Tibial artery (tissue), 4 donors: Measurements from ENCODE around the gene CD8B.

Experiments
- DNase-seq, 2 donors: peaks; one replicate each; pipeline ENCODE4 v3.0.0-alpha.2; 2019
- H3K27ac ChIP-seq, 2 donors: fragments of 200-600 bp; sonication (generic) in 1 of 2; 1 replicate in 1 of 2; 2 replicates in 1 of 2; pipeline ENCODE4 v1.5.1; 2018 to 2019; ENCODE audit warnings: mild to moderate bottlenecking in 1 of 2
- H3K27me3 ChIP-seq, 2 donors: fragments of 200-600 bp; sonication (generic) in 1 of 2; one replicate each; pipeline versions ENCODE4 v1.5.1 to v1.6.0; 2016 to 2019
- H3K36me3 ChIP-seq, 3 donors: fragments of 200-600 bp; sonication (generic) in 2 of 3; one replicate each; pipeline ENCODE4 v1.5.1; 2016 to 2019; ENCODE audit warnings: mild to moderate bottlenecking in 2 of 3
- H3K4me1 ChIP-seq, 4 donors: fragments of 200-600 bp; sonication (generic) in 2 of 4; 1 replicate in 3 of 4; 2 replicates in 1 of 4; pipeline ENCODE4 v1.5.1; 2016 to 2019
- H3K4me3 ChIP-seq, 2 donors: fragments of 200-600 bp; sonication (generic) in 1 of 2; 1 replicate in 1 of 2; 2 replicates in 1 of 2; pipeline ENCODE4 v1.5.1; 2018 to 2019; ENCODE audit warnings: mild to moderate bottlenecking in 2 of 2
- H3K9me3 ChIP-seq, 3 donors: fragments of 200-600 bp; sonication (generic) in 1 of 3; one replicate each; pipeline ENCODE4 v1.5.1; 2016 to 2019
- CTCF ChIP-seq, 2 experiments: fragments of 200-600 bp in 1 of 2; fragments of 450-650 bp in 1 of 2; IDR thresholded peaks; one replicate each; pipeline ENCODE4 v1.5.1; 2017 to 2019; ENCODE audit warnings: antibody characterized with exemption in 2 of 2, mild to moderate bottlenecking in 1 of 2, moderate library complexity in 1 of 2
- intact Hi-C: fragments of 100-400 bp; cut with DNase I; formaldehyde crosslinking; loops from one replicate; pipeline ENCODE4 v1.15.0; 2023; ENCODE audit warnings: low total_unique reads

CD8B gene

GRCh38 chr2:86815611-86816010, 46.1 kb downstream of the CD8B start:
- H3K27ac ChIP-seq: no peak overlapping the region
- H3K4me3 ChIP-seq: no peak overlapping the region
- no peaks in the 10 kb centered on the region for H3K4me1 ChIP-seq
- H3K36me3 ChIP-seq: no peaks in the 10 kb centered on the region
- no peak for DNase-seq
- intact Hi-C loops: no loop called here
- TF ChIP-seq CTCF (IDR thresholded peaks at IDR 0.05): no peak
- peaks cover 0 to 24% of the 10 kb centered on the region in 2 donors for H3K27me3 ChIP-seq
- no peaks in the 10 kb centered on the region for H3K9me3 ChIP-seq

DNA sequence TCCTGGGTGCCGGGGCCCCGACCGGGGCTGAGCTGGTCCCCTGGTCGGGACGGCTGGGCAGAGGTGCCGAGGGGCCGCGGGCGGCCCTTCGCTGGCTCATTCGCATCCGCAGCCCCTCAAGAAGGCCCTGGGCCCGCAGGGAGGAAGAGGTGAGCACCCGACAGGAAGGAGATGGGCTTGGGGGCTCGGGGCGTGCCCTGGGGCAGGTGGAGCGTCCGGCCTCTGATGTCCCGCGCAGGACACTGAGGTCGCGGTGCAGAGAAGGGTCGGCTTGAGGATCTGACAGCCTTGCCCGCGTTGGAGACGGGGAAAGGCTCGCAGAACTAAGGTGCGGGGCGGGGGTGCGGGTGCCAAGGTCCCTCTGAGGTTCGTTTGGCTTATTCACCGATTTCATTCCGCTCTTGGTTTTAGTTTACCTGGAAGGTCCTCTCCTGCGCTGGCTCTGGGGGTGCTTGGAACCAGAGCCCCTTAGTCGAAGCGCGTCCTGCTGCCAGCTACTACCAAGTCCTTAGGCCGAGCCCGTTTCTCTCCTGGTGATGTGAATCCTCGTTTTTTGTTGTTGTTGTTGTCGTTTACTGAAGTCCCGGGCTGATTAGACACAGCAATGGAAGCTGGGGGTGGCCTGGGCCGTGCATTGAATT, 52.1 kb downstream of the CD8B start:
- Histone ChIP-seq H3K9me3 (no peaks in the 10 kb centered on the region), H3K4me3 (no peak overlapping the region), H3K27ac (no peak overlapping the region), H3K27me3 (peaks cover 0 to 34% of the 10 kb centered on the region in 2 donors), H3K4me1 (peaks cover 0 to 29% (median 20%) of the 10 kb centered on the region in 4 donors), H3K36me3 (no peaks in the 10 kb centered on the region)
- TF ChIP-seq CTCF (IDR thresholded peaks at IDR 0.05): no peak
- DNase-seq: no peak
- intact Hi-C loops: no loop called here

DNA sequence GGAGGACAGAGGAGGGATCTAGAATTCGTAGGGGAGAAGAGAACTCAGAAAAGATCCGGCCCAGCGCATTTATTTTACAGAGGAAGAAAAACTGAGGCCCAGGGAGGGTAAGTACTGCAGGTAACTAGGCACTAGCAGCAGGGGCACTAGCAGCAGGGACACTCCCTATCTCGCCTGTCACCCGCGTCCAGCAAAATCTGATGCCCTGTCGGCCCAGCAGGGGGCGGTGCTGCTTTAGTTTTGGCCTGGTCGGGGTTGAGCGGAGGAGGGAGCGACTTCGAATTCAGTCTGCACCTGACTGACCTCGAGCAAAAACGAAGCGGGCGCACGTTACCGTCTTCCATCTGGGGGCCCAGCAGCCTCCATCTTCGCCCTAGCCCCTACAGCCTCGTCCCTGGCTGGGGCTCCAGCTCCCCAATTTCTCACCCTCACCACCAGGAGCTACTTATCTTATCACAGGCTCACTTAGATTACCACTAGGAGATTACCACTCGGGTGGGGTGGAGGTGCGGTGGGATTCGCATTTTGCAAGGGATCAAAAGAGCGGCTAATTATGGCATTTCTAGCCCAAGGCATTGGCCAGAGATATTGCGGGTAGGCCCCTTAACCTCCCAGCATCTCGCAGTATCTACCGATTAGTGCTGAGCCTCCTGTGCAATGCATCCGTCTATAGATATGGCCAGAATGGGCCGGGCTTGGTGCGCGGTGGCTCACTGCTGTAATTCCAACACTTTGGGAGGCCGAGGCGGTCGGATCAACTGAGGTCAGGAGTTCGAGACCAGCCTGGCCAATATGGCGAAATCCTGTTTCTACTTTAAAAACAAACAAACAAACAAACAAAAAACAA, 53.1 kb downstream of the CD8B start:
- H3K36me3 ChIP-seq: no peaks in the 10 kb centered on the region
- peak; percentile 84 to 88 for TF ChIP-seq CTCF (IDR thresholded peaks at IDR 0.05)
- H3K4me3 ChIP-seq: peak overlapping the region; percentile 35 to 55
- no peak overlapping the region for H3K27ac ChIP-seq
- H3K27me3 ChIP-seq: peaks cover 0 to 28% of the 10 kb centered on the region in 2 donors
- no peaks in the 10 kb centered on the region for H3K9me3 ChIP-seq
- H3K4me1 ChIP-seq: peaks cover 0 to 29% (median 20%) of the 10 kb centered on the region in 4 donors
- DNase-seq: peak; percentile 78 to 88
- intact Hi-C loops: no loop called here

DNA sequence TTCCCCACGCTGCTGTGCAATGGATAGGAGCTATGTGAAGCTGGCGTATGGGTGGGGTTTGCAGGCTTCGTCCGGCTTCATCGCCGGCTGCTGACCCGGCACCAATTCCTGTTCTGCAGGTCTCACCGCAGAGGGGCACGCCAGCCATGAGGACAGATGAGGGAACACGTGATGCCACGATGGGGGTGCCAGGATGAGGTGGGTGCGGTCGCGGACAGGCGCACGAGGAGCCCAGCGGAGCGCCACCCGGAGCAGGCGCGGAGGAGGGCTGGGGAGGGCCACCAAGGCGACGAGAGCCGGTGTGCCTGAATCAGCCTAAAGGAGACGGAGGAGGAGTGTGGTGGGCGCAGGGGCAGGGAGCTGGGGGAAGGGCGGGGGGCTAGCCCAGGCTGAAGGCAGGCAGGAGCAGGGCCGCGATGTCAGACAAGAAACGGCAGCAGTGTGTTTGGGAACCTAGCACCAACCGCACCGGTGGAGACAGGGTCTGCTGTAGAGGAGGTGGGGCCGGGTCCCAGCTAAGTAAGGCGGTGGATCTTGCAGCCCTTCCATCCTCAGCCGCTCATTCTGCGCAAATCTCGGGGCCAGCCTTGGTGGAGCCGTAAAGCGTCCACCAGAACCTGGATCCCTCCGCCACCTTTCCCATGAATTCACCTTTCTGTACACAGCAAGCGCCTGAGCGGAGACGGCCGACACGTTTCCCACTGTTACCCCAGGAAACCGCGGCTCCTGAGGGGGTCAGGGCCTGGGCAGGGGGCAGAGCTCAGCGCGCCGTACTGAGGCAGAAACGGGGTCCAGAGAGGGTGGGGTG, 54.0 kb downstream of the CD8B start:
- DNase-seq: peak in 1 of 2 donors; percentile 70
- Histone ChIP-seq H3K36me3 (no peaks in the 10 kb centered on the region), H3K9me3 (no peaks in the 10 kb centered on the region), H3K27ac (no peak overlapping the region), H3K27me3 (peaks cover 0 to 26% of the 10 kb centered on the region in 2 donors), H3K4me1 (peaks cover 0 to 29% (median 20%) of the 10 kb centered on the region in 4 donors), H3K4me3 (peak overlapping the region; percentile 35 to 55)
- intact Hi-C loops: no loop called here
- TF ChIP-seq CTCF (IDR thresholded peaks at IDR 0.05): no peak

DNA sequence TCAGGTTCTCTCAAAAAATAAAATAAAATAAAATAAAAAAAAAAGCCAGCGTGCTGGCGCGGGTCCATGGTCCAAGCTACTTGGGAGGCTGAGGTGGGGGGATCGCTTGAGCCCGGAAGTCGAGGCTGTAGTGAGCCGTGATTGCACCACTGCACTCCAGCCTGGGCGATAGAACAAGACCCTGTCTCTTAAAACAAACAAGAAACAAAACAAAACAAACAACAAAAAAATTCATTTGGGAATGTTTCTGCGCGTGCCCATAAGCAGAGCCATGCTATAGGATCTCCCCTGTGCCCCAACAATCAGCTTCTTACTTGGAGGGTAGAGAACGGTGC, 54.6 kb downstream of the CD8B start:
- H3K9me3 ChIP-seq: no peaks in the 10 kb centered on the region
- H3K4me3 ChIP-seq: peak overlapping the region in 1 of 2 donors; percentile 55
- peaks cover 0 to 29% (median 20%) of the 10 kb centered on the region in 4 donors for H3K4me1 ChIP-seq
- no peak for DNase-seq
- no peak overlapping the region for H3K27ac ChIP-seq
- intact Hi-C loops: no loop called here
- no peaks in the 10 kb centered on the region for H3K36me3 ChIP-seq
- TF ChIP-seq CTCF (IDR thresholded peaks at IDR 0.05): no peak
- H3K27me3 ChIP-seq: peaks cover 0 to 24% of the 10 kb centered on the region in 2 donors
